DMS79 treated with DMSO at 0.1 percent for 48 hours (cell line): Measurements from ENCODE around the gene ICE2.
"Not testable (repeated sequence)": the region's sequence is repeated elsewhere in the genome, so short reads cannot be mapped to it uniquely, and the experiment has no call there.

Source experiments
- DNase-seq: peaks from one replicate; lab custom pipeline; 2025; lab: John Stamatoyannopoulos, UW

ICE2 gene

DNA sequence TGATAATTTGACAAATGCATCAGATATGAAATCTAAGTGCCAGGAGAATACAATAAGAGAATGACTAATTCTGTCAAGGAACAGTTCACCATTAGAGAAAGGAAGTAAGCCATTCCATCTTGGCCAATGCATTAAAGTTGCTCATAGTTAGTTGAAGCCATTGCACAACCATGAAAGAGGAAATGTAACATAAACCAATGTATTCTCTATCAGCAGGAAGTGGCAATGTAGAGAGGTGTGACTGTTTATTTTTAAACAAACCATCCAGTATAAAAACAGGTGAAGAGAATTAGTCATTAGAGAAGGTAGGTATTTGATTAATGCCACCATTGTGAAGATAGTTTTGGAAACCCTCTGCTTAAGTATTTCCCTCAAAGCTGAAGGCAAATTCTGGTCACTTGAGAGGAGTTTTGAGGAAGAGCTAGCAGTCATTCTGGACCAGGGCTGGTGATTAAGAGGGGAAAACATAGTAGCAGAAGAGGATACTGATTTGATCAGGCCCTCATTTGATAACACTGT is 70.4 kb downstream of the ICE2 start:
- no peak for DNase-seq

DNA sequence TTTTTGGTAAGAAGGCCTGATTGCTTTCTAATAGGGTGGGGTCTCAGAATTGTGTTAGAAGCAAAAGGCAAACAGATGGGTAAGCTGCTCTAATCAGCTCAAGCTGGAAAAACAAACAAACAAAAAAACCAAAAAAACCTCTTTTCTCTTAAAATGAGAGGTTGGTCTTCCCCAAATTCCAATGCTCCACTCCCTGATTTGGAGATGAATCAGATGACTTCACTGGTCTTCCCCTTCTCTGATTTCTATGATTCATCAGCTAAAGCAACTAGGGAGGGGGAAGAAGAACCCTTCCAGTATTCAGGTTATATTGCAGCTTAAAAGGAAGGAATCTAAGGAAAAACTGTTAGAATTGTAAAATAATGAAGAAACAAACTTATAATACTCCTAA is 71.5 kb downstream of the ICE2 start:
- no peak for DNase-seq

DNA sequence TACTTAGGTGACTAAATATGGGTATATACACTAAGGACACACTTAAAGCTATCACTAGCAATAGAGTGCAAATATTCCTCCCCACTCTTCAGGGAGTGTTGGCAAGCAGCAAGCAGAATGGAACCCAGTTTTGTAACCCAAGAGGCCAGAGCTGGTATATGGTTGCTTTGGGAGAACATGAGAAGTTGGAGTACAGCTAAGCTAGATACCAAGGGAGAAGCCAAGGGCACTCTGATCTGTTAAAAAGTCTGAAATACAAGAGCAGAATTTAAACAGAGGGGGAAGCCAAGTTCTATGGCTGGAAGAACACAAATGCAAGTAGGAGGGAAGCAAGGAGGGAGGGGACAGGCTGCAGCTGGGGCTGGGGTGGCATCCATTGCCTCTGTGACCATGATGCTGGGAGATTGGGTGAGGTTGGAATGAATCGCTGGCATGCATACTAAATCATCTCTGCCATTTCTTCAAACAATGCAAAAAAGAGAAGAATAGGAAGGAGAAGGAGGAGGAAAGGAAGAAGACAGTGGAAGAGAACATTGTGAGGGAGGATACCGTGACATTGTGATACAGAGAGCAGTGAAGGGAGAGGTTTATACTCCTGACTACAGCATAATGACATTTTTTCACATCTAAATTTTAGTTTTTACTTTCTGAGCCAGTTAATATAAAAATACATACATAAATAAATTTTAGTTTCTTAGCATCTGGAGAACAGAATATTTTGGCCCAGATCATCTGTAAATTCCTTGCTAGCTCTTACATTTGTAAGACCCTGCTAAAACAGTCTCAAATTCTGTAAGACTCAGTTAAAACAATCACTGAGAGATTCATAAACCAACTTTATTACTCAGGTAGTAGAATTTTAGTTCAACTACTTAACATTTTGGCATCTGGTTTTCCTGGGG is 72.2 kb downstream of the ICE2 start:
- no peak for DNase-seq

DNA sequence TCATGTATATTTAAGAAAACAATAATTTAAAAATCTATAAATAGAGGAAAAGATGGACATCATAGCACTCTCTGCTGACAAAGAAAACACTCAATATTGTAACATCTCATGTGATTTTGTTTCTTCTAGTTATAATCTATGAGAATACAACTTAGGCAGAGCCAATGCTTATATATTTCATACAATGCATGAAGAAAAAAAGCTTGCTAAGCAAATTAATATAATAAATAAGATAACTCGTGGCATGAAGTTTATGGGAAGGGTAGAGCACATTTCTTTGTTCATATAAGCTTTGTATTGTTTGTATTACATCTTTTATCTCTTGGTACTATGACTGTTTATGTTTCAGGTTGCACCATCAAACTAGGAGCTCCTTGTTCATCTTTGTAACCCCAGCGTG is 73.5 kb downstream of the ICE2 start:
- no peak for DNase-seq

DNA sequence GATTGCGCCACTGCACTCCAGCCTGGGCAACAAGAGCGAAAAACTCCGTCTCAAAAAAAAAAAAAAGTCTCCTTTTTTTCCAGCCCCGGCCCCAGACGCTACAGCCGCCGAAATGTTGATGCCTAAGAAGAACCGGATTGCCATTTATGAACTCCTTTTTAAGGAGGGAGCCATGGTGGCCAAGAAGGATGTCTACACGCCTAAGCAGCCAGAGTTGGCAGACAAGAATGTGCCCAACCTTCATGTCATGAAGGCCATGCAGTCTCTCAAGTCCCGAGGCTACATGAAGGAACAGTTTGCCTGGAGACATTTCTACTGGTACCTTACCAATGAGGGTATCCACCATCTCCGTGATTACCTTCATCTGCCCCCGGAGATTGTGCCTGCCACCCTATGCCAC is 74.6 kb downstream of the ICE2 start:
- not testable (repeated sequence) for DNase-seq

DNA sequence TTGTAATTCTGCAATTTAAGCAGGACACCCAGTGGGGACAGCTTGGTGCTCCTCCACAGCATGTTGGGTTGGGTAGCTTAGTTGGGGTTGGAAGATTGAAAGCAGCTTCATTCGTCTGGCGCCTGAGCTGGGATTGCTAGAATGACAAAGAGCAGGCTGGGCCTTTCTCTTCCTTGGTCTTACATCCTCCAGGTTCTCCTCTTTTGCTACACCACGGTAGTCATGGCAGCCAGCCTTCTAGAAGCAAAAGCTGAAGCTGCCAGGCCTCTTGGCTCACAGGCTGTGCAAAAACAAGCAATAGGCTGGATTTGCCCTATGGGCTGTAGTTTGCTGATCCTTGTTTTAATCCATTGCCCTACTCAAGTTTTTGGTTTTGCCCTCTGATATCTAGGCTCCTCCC is 78.0 kb downstream of the ICE2 start:
- no peak for DNase-seq

DNA sequence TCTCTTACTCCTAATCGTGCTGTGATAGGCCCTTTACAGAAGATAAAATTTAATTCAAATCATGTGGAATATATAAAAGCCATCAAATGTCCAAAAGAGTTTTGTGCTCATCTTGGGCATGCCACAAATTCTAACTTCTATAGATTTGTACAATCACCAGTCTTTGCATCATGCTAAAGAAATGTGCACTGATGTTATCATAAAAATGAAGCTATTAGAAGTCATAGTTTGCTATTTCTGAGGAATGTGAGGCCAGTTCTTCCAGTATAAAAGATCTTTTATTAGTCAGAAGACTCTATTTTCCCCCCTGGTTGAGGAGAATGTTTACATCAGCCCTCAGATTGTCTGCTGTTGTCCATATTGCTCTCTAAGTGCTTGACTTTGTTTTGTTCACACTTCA is 79.0 kb downstream of the ICE2 start:
- no peak for DNase-seq

DNA sequence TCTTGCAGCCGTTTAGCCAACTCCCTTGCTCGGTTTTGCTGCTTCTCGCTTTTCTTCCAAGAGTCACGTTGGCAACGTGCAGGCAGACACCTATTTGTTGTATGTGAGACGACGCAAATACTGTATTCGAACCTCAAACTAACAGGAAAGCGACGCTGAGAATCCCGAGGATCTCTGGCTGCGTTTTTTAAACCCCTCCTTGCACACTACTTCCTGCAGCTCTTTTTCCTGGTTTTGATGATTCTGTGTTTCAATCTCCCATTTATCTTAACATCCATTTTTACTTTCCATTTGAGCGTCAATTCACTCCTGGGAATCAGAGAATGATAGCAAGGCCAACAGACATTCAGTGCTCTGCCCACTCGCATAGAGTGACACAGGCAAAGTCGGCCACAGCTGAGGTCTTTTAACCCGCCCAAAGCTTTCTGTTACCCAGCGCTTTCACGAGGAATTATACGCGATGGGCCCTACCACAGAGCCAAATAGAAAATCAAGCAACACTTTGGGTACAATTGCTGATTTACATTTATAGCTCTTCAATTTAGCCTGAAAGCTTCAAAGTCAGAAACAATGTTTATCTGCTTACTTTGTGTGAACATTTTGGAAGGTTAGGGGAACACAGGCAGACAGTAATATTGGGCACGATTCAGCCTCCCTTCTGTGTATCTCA is 79.6 kb downstream of the ICE2 start:
- no peak for DNase-seq

DNA sequence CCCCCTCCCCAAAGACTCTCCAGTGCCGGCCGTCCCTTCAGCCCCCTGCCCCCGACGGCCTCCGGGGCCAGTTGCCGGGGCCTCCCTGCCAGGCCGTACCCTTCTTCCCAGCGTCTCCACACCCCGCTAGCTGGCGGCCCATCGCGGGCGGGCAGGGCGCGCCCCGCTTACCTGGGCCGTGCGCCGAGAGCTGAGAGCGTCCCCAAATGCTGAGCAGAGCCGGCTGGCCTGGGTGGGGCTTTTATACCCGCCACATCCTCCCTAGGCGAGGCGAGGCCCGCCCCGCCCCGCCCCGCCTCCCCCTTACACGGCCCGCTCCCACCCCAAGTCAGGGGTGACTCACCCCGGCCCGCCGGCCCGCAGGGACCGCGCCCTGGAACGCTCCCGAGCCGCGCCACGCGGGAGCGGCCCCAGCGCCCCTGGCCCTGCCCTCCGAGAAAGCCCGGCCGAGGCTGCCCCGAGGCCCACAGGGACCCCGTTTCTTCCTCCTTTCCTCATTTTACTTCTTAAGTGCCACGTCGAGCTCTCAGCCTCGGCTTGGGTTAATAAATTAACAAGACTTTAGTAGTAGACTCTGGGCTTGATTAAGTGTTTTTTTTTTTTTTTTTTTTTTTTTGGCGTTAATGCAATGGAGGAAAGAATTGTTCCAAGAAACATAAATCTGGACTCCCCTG is 81.0 kb downstream of the ICE2 start, which contains the start of gene ANXA2:
ANXA2 (minus strand) TSS at position 215 of the 674 bp plus-strand sequence. CDS start 11,911 bp downstream, outside the sequence.
- DNase-seq, result no peak

DNA sequence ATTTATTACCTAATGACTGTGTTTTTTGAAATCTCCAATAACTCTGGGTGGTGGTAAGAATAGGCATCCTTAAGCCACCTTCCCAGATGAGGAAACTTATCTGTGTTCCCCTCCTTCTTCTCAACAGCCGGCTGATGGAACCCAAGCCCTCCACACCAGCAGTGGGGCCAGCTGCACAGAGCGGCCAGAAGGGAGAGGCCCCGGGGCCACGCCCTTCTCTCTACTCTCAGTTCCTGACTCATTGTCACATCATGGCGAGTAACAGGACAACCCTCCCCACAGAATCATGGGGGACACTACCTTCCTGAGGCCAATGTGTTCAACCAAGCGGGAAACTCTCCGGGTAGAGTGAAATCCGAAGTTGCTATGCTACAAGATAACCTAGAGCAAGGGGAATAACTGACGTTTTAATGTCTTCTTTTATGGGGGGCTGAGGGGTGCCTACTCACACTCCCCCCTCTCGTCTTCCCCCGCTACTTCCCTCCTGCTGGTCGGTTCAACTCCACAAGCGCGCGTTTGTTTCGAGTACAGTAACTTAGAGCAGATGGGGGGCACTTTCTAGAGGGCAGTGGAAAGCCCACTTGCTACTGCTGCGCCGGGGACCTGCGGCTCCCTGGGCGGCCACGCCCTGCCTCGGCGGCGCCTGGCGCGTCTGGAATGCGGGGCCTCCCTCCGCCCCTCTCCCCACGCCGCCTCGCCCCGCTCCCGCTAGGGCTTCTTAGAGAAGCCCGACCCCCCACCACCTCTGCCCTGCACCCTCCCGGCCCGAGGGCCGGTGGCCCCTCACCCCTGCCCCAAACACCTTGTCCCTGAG is 81.8 kb downstream of the ICE2 start:
- peak; percentile 29 for DNase-seq

DNA sequence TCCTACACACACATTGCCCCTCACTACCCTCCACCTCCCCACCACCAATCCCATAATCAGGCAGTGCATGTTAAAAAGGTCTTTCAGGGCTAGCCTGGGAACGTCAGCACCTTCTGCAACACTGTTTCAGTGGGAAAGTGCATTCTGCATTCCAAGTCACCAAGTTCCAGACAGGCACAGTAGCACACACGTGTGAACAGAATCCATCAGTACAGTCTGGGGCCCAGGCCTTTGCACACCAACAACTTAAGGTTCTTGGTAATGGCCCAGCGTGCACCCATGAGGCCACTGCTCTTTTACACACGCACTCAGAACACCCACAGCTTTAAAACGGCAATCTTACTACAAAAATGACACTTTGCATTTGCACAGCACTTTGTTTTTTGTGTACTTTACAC is 82.4 kb downstream of the ICE2 start:
- no peak for DNase-seq

DNA sequence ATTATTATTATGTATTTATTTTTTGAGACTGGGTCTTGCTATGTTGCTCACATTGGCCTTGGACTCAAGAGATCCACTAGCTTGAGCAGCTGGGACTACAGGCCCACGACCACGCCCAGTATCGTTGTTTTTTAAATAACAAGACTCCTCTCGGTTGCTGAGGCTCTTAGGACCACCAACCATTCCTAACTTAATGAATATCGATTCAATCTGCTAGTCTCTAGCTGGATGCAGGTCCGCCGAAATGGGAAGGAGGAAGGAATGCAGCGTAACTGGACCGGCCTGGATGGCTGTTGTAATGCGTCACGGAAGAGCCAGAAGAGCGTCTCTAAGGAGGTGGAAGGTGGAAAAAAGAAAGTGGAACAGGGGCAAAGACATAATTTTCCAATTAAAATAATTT is 82.8 kb downstream of the ICE2 start:
- no peak for DNase-seq

DNA sequence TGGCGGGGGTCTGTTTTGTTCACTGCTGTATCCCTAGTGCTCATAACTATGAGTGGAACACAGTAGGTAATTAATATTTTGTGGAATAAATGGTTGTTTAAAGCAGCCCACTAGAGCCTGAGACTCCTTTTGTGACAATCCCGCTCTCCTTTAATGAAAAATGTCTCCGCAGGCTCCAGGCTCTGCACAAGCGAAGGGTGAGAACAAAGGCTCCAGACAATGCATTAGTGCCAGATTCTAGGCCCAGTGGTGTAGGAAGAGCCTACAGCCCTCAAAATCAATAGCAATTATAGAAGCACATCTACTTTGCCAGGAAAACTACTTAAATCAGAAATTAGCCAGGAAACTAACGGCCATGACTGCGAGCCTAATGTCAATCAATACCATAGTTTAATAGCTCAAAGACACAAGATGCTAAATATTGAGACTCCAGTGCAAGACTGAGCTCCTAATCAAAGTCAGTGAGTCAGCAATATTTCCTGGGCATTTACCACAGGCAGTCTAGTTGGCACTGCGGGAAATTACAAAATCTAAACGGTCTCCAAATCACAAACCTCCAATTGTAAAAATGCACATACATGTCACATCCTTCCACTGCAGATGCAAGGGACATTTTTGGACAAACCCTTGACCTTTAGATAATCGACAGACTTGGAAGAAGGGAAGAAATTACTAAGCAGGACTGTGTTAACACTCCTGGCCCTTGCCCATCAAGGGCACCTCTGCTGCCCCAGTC is 83.5 kb downstream of the ICE2 start:
- no peak for DNase-seq

DNA sequence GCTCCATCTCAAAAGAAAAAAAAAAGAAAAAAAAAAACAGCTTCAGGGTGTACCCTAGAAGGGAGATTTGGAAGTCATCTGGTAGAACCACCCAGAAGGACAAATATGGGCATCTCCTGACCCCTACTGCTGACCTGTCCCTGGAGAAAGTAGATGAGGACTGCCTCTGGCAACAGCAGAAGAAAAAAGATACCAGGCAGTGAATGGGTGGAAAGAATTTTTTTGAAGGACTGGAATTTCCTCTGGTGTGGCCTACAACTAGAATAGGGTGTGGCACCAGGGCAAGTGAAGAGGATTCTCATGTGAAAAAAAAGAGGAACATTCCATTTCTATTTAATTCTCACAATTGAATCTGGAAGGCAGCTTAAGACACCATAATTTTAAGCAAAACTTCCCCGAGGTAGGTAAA is 84.2 kb downstream of the ICE2 start:
- no peak for DNase-seq

DNA sequence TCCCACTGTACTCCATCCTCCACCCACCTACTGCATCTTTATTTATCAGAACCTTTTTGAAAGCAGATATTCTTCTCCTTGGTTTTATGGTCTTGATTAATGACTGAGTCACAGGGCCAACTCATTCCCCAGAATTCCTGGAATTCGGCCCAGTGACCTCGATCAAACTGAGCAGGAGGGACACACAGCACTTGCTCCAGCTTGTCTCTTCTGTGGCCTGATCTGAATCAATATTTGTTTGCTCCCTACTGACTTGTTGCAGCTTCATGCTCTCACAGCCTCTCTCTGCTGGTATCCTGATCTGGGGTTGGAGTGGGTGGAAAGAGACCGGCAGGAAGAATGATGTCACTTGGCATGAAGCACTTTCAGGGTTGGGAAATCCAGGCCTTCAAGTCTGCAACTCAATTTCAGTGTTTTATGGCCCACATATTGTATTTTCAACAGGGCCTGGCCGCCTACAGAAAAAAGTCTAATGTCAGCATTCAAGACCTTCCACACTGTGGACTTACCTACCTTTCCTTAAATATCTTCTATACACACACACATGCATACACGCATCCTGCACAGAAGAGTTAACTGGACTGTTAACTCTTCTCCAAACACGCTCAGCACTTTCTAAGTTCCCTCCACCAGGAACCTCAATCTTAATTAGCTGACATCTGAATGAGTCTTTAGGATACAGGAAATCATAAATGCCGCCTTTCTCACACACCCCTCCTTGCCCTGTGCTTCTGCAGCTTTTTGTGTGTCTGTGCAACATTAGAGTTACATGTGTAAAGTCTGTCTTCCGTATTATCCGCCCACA is 85.8 kb downstream of the ICE2 start:
- DNase-seq, result peak; percentile 14

DNA sequence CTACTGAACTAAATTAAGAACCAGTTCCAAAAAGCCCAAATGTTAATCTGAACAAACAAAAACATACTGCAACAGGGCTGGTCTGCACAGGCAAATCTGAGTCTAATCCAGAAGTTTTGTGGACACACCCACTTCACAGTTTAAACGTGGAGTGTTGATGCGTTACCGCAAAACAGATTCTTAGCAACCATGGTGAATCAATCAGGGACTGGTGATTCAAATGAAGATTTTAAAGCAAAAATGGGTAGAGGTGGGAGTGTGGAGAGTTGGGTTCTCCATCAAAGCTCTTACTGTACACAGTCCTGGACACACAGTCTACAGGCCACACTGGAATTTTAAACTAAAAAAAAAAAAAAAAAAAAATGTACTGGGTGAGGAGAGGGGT is 86.3 kb downstream of the ICE2 start:
- DNase-seq, result no peak

DNA sequence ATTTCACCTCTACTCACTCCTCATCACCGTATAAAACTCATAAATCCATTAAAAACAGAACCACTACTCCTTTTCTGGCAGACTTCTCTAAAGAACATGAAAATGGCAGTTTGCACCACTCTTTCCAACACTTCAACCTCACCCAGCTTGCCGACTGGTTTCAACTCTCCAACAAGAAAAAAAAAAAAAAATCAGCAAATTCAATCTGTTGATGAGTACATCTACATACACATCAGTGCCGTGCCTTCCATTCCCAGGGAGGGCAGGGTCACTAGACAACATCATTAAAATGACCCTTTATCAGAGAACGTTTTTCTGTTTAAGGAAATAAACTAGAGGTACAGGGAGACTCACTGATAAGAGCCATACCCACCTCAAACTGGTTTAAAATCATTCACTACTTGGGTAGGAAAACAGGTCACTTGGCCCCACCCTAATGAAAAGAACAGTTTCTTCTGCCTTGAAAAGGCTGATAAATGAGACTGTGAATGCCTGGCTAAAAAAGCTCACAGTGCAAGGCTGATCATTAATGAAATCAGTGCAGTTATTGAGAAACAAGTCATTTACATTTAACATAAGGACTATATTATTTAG is 87.1 kb downstream of the ICE2 start:
- no peak for DNase-seq

DNA sequence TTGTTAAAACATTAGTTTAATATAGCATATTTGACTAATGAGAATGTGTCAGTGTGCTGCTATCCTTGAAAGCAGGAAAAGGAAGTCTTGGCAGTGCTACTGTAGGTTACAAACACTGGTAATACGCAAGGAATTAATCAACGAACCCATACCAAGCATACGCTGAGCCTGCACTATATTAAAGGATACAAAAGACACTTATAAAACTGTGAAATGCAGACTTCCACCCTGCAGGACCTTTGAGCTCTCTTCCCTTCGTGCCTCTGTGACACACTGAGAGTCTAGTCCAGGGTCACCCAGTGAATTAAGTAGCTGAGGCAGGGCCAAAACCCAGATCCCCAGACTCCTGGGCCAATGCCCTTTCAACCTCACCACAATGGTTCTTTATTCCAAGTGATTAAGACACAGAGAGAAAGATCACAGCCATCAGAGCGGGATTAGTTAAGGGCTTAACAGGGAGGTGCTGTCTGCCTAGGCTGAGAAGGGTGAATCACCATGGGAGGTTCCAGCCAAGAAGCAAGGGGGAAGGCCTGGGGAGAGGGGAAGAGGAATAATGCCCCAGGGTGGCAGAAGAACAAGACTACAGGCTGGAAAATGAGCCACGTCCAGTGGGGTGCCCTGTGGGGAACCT is 88.0 kb downstream of the ICE2 start:
- no peak for DNase-seq

DNA sequence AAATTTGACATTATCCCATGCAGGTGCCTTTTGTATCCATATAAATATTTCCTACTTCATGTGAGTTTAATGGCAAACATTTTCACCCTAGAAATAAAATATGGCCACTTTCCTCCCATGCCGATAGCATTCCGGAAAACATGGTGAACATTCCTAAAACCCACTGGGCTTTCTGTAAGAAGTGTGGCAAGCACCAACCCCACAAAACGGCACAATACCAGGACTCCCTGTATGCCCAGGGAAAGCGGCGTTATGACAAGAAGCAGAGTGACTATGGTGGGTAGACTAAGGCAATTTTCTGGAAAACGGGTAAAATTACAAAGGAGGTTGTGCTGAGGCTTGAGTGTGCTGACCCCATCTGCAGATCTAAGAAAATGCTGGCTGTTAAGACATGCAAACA is 88.7 kb downstream of the ICE2 start:
- no peak for DNase-seq
